ENCODE results near the gene REC8. TPM values are rescaled to one million over a fixed set of nuclear protein-coding genes. Genes with fewer than 3 reads are reported as not detected.

REC8 gene
- total RNA-seq, 1 donor from 2014 or later = 46.4 TPM

- no peaks in the 10 kb centered on the region for H3K27me3 ChIP-seq (ENCODE audit: insufficient read depth, low read length)
- peaks cover 7% of the 10 kb centered on the region for H3K79me2 ChIP-seq (ENCODE audit: insufficient read depth, low read length)
- Mint-ChIP-seq H3K36me3 (ENCODE audit: low read depth, unreplicated experiment) (peaks cover 7% of the 10 kb centered on the region), H3K27me3 (ENCODE audit: low read depth, unreplicated experiment) (peaks cover 8% of the 10 kb centered on the region), H3K4me3 (ENCODE audit: unreplicated experiment) (no peak overlapping the region), H3K4me1 (ENCODE audit: low read depth, unreplicated experiment) (peaks cover 6% of the 10 kb centered on the region), H3K27ac (ENCODE audit: unreplicated experiment) (no peak overlapping the region), H3K9me3 (ENCODE audit: unreplicated experiment) (no peaks in the 10 kb centered on the region)
- H3K4me3 ChIP-seq (ENCODE audit: insufficient read depth, low read depth, low read length) = no peak overlapping the region
- DNase-seq (ENCODE audit: low read depth) (no peak), FAIRE-seq (no peak)
- no peaks in the 10 kb centered on the region for H4K20me1 ChIP-seq (ENCODE audit: insufficient read depth, low read length)
- H3K27ac ChIP-seq (ENCODE audit: low read depth, low read length) = no peak overlapping the region
- no peak for TF ChIP-seq EZH2 (IDR thresholded peaks at IDR 0.05; ENCODE audit: insufficient read depth, low read length)
- TF ChIP-seq CTCF (IDR thresholded peaks at IDR 0.05; ENCODE audit: insufficient read depth, low read depth, low read length) = no peak
- H3K4me2 ChIP-seq (ENCODE audit: low read length) = no peak overlapping the region
- no peak overlapping the region for H3K9ac ChIP-seq (ENCODE audit: low read length)
- H3K4me1 ChIP-seq (ENCODE audit: insufficient read depth, low read length) = peaks cover 9% of the 10 kb centered on the region
- H3K9me3 ChIP-seq (ENCODE audit: insufficient read depth, low read depth, low read length) = no peaks in the 10 kb centered on the region
- H2AFZ ChIP-seq (ENCODE audit: low read depth, low read length) = no peak overlapping the region
- H3K36me3 ChIP-seq (ENCODE audit: insufficient read depth, low read length) = no peaks in the 10 kb centered on the region
Observed at GRCh38 chr14:24132061-24132685, 39.7 kb upstream of the REC8 start.

GRCh38 chr14:24132976-24133375 lies 38.9 kb upstream of the REC8 start:
- H3K27me3 Mint-ChIP-seq (ENCODE audit: low read depth, unreplicated experiment) = peaks cover 8% of the 10 kb centered on the region
- no peak overlapping the region for H2AFZ ChIP-seq (ENCODE audit: low read depth, low read length)
- H3K27me3 ChIP-seq (ENCODE audit: insufficient read depth, low read length) = no peaks in the 10 kb centered on the region
- H3K4me1 ChIP-seq (ENCODE audit: insufficient read depth, low read length) = peaks cover 9% of the 10 kb centered on the region
- no peak overlapping the region for H3K27ac ChIP-seq (ENCODE audit: low read depth, low read length)
- no peaks in the 10 kb centered on the region for H4K20me1 ChIP-seq (ENCODE audit: insufficient read depth, low read length)
- no peaks in the 10 kb centered on the region for H3K36me3 ChIP-seq (ENCODE audit: insufficient read depth, low read length)
- no peak for TF ChIP-seq EZH2 (IDR thresholded peaks at IDR 0.05; ENCODE audit: insufficient read depth, low read length)
- TF ChIP-seq CTCF (IDR thresholded peaks at IDR 0.05; ENCODE audit: insufficient read depth, low read depth, low read length) = no peak
- no peaks in the 10 kb centered on the region for H3K9me3 ChIP-seq (ENCODE audit: insufficient read depth, low read depth, low read length)
- no peak overlapping the region for H3K27ac Mint-ChIP-seq (ENCODE audit: unreplicated experiment)
- FAIRE-seq (no peak), DNase-seq (ENCODE audit: low read depth) (no peak)
- no peak overlapping the region for H3K4me3 Mint-ChIP-seq (ENCODE audit: unreplicated experiment)
- no peaks in the 10 kb centered on the region for H3K9me3 Mint-ChIP-seq (ENCODE audit: unreplicated experiment)
- H3K4me1 Mint-ChIP-seq (ENCODE audit: low read depth, unreplicated experiment) = peaks cover 6% of the 10 kb centered on the region
- H3K36me3 Mint-ChIP-seq (ENCODE audit: low read depth, unreplicated experiment) = peaks cover 8% of the 10 kb centered on the region
- no peak overlapping the region for H3K4me3 ChIP-seq (ENCODE audit: insufficient read depth, low read depth, low read length)
- no peak overlapping the region for H3K4me2 ChIP-seq (ENCODE audit: low read length)
- H3K9ac ChIP-seq (ENCODE audit: low read length) = no peak overlapping the region
- H3K79me2 ChIP-seq (ENCODE audit: insufficient read depth, low read length) = peaks cover 7% of the 10 kb centered on the region

- no peaks in the 10 kb centered on the region for H3K9me3 Mint-ChIP-seq (ENCODE audit: unreplicated experiment)
- Histone ChIP-seq H3K4me3 (ENCODE audit: insufficient read depth, low read depth, low read length) (no peak overlapping the region), H3K4me2 (ENCODE audit: low read length) (no peak overlapping the region), H3K9me3 (ENCODE audit: insufficient read depth, low read depth, low read length) (no peaks in the 10 kb centered on the region), H3K9ac (ENCODE audit: low read length) (no peak overlapping the region), H3K4me1 (ENCODE audit: insufficient read depth, low read length) (peaks cover 9% of the 10 kb centered on the region), H2AFZ (ENCODE audit: low read depth, low read length) (no peak overlapping the region), H3K27ac (ENCODE audit: low read depth, low read length) (no peak overlapping the region), H3K27me3 (ENCODE audit: insufficient read depth, low read length) (no peaks in the 10 kb centered on the region), H4K20me1 (ENCODE audit: insufficient read depth, low read length) (peaks cover 6% of the 10 kb centered on the region), H3K79me2 (ENCODE audit: insufficient read depth, low read length) (peaks cover 13% of the 10 kb centered on the region), H3K36me3 (ENCODE audit: insufficient read depth, low read length) (peaks cover 7% of the 10 kb centered on the region)
- H3K4me3 Mint-ChIP-seq (ENCODE audit: unreplicated experiment) = no peak overlapping the region
- peaks cover 16% of the 10 kb centered on the region for H3K36me3 Mint-ChIP-seq (ENCODE audit: low read depth, unreplicated experiment)
- H3K4me1 Mint-ChIP-seq (ENCODE audit: low read depth, unreplicated experiment) = peaks cover 10% of the 10 kb centered on the region
- H3K27me3 Mint-ChIP-seq (ENCODE audit: low read depth, unreplicated experiment) = peaks cover 8% of the 10 kb centered on the region
- TF ChIP-seq EZH2 (IDR thresholded peaks at IDR 0.05; ENCODE audit: insufficient read depth, low read length) = no peak
- TF ChIP-seq CTCF (IDR thresholded peaks at IDR 0.05; ENCODE audit: insufficient read depth, low read depth, low read length) = no peak
- no peak overlapping the region for H3K27ac Mint-ChIP-seq (ENCODE audit: unreplicated experiment)
- DNase-seq (ENCODE audit: low read depth) (no peak), FAIRE-seq (no peak)
Observed at GRCh38 chr14:24133735-24134134, 38.1 kb upstream of the REC8 start.
